ENCODE results near the gene DDX1.

- TF ChIP-seq POLR2A (IDR thresholded peaks at IDR 0.05) (no peak), CTCF (IDR thresholded peaks at IDR 0.05) (no peak), POLR2AphosphoS5 (IDR thresholded peaks at IDR 0.05; ENCODE audit: insufficient read depth in 1 of 2, low read depth in 1 of 2) (peak in 1 of 2 donors; percentile 33)
These were observed 48.6 kb downstream of the DDX1 start for GRCh38 chr2:15640261-15640711.
